Astrocyte (in vitro differentiated cells and primary cell): ENCODE results near the gene BHLHE40.

Experiments
- EZH2 ChIP-seq: IDR thresholded peaks from 2 replicates; pipeline ENCODE4 v1.6.1; 2012; ENCODE audit warnings: mild to moderate bottlenecking, low read length, inconsistent platforms; ENCODE audit not compliant: insufficient read depth
- TF ChIP-seq, protein P1 (sequence below): IDR thresholded peaks from 2 replicates; pipeline ENCODE4 v1.5.1; 2011; ENCODE audit warnings: low read depth, mild to moderate bottlenecking, inconsistent platforms, low read length, moderate library complexity; ENCODE audit not compliant: insufficient read depth

DNA sequence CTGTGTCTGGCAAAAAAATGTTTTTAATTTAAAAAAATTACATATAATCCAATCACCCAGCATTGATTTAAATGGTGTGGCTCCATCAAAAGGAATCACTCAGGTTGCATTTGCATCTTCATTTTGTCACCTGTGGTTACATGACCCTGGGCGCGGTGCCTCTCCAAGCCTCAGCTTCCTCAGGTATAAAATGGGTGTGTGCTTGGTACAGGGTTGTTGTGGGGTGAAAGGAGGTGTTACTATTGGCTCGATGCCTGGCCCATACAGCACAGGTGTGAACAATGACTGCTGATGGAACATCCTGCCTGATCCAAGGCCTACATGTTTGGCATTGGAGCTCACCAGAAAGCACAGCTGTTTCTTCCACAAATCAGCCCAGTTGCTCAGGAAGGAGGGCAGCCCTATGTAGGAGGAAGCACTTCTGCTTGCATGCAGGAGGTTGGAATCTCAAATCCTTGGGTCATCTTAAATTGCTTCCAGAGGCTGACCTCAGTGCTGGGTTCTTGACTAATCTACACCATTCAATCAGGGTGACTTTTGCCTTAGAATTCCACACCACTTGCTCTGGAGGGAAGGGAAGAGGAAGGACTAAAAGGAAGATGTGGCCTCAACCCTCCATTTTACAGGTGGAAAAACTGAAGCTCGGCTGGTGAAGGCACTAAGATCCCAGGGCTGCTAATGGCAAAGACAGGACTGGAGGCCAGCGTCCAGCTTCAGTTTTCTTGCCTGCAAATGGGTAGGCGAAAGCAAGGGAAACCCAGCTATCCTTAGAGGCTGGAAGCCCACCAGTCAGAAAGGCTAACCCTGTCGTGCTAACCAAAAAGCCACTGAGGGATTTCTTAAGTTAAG, 31.7 kb downstream of the BHLHE40 start:
- TF ChIP-seq, protein P1, sequence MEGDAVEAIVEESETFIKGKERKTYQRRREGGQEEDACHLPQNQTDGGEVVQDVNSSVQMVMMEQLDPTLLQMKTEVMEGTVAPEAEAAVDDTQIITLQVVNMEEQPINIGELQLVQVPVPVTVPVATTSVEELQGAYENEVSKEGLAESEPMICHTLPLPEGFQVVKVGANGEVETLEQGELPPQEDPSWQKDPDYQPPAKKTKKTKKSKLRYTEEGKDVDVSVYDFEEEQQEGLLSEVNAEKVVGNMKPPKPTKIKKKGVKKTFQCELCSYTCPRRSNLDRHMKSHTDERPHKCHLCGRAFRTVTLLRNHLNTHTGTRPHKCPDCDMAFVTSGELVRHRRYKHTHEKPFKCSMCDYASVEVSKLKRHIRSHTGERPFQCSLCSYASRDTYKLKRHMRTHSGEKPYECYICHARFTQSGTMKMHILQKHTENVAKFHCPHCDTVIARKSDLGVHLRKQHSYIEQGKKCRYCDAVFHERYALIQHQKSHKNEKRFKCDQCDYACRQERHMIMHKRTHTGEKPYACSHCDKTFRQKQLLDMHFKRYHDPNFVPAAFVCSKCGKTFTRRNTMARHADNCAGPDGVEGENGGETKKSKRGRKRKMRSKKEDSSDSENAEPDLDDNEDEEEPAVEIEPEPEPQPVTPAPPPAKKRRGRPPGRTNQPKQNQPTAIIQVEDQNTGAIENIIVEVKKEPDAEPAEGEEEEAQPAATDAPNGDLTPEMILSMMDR: no peak
- no peak for TF ChIP-seq EZH2
